Lower leg skin (tissue), 4 donors: ENCODE results near the gene KRTAP1-4. TPM values are rescaled to one million over a fixed set of nuclear protein-coding genes. Genes with fewer than 3 reads are reported as not detected.

ENCODE experiments used
- DNase-seq, 2 donors: peaks; one replicate each; pipeline ENCODE4 v3.0.0-alpha.2; 2019; ENCODE audit warnings: low spot score in 2 of 2
- H3K4me3 ChIP-seq: fragments of 200-600 bp; sonication (generic); 2 replicates; pipeline ENCODE4 v1.5.1; 2017; ENCODE audit warnings: mild to moderate bottlenecking, low read depth; ENCODE audit not compliant: poor library complexity, severe bottlenecking
- POLR2A ChIP-seq, 2 donors: fragments of 450-650 bp; IDR thresholded peaks; one replicate each; pipeline ENCODE4 v1.6.1; 2016 to 2017; ENCODE audit warnings: antibody characterized with exemption in 2 of 2, mild to moderate bottlenecking in 1 of 2, moderate library complexity in 1 of 2
- WGBS, 2 donors: methylation state at CpG; one replicate each; pipeline ENCODE4 v1.1.5; 2018; 5-methylcytosine and 5-hydroxymethylcytosine counted together
- intact Hi-C: fragments of 100-400 bp; cut with DNase I; formaldehyde crosslinking; loops from one replicate; pipeline ENCODE4 v1.15.0; 2023; ENCODE audit warnings: low total_unique reads
- total RNA-seq, 4 donors: library from RNA; depleted of rRNA; stranded (reverse); fragments of >200 nt; gene quantifications; one replicate each; pipeline ENCODE4 v1.1.0, GENCODE V29; 2016
- TF ChIP-seq, protein P1 (sequence below), 3 donors: fragments of 450-650 bp; IDR thresholded peaks; one replicate each; pipeline ENCODE4 v1.5.1; 2016; ENCODE audit warnings: antibody characterized with exemption in 3 of 3, mild to moderate bottlenecking in 3 of 3, moderate library complexity in 2 of 3

KRTAP1-4 gene
- total RNA-seq, 4 donors from 2014 or later, result 4.2 TPM; not detected in 3

GRCh38 chr17:41012326-41013120, 17.5 kb downstream of the KRTAP1-4 start:
- no peak for DNase-seq
- intact Hi-C loops, result no loop called here
- TF ChIP-seq, protein P1, sequence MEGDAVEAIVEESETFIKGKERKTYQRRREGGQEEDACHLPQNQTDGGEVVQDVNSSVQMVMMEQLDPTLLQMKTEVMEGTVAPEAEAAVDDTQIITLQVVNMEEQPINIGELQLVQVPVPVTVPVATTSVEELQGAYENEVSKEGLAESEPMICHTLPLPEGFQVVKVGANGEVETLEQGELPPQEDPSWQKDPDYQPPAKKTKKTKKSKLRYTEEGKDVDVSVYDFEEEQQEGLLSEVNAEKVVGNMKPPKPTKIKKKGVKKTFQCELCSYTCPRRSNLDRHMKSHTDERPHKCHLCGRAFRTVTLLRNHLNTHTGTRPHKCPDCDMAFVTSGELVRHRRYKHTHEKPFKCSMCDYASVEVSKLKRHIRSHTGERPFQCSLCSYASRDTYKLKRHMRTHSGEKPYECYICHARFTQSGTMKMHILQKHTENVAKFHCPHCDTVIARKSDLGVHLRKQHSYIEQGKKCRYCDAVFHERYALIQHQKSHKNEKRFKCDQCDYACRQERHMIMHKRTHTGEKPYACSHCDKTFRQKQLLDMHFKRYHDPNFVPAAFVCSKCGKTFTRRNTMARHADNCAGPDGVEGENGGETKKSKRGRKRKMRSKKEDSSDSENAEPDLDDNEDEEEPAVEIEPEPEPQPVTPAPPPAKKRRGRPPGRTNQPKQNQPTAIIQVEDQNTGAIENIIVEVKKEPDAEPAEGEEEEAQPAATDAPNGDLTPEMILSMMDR (IDR thresholded peaks at IDR 0.05), result no peak
- no peak for TF ChIP-seq POLR2A (IDR thresholded peaks at IDR 0.05)
- no peak overlapping the region for H3K4me3 ChIP-seq
- WGBS, 2 donors, result 82 to 86% methylated on average over 6 of the region's 6 CpGs

GRCh38 chr17:41010441-41010840, 19.6 kb downstream of the KRTAP1-4 start:
- intact Hi-C loops, result no loop called here
- H3K4me3 ChIP-seq, result no peak overlapping the region
- no peak for DNase-seq
- no peak for TF ChIP-seq POLR2A (IDR thresholded peaks at IDR 0.05)
- TF ChIP-seq, protein P1 (IDR thresholded peaks at IDR 0.05), result no peak

DNA sequence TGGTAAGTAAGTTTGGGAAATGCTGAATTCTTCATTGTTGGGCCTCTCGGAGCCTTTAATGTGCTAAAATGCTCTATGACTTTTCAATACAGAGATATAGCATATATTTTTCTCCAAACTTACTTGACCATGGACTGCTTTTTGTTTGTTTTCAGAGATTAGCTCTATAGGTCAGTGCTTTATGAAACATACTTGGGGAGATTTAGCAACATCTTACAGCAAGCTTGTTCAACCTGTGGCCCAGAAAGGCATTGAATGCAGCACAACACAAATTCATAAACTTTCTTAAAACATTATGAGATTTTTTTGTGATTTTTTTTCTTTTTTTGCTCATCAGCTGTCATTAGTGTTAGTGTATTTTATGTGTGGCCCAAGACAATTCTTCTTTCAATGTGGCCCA, 20.1 kb downstream of the KRTAP1-4 start:
- DNase-seq, result no peak
- intact Hi-C loops, result no loop called here
- H3K4me3 ChIP-seq, result no peak overlapping the region
- WGBS, 2 donors, result 85 to 95% methylated on average over 1 of the region's 1 CpG
- no peak for TF ChIP-seq POLR2A (IDR thresholded peaks at IDR 0.05)
- TF ChIP-seq, protein P1 (IDR thresholded peaks at IDR 0.05), result no peak

DNA sequence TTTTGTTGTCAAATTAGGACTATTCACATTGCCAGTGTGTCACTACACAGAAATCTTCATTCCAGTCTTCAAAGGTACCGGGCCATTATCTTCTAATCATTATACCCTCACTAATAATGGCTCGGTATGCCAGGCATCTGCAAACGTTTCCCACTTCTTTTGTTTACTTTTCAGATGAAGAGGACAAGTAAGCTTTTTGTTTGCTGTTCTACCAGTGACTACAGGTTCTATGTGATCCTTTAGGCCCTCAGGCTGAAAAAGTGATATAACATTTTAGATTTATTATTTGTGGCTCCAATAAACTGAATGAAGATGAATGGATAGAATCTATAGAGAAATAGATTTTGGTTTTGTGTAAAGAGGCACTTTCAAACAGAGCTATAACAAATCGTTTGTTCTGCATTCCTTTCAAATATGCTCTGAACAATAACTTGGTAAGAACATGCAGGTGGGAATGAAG, 20.7 kb downstream of the KRTAP1-4 start:
- TF ChIP-seq, protein P1 (IDR thresholded peaks at IDR 0.05), result no peak
- no peak for TF ChIP-seq POLR2A (IDR thresholded peaks at IDR 0.05)
- intact Hi-C loops, result no loop called here
- WGBS, 2 donors, result 54 to 57% methylated on average over 4 of the region's 4 CpGs
- no peak overlapping the region for H3K4me3 ChIP-seq
- DNase-seq, result no peak

DNA sequence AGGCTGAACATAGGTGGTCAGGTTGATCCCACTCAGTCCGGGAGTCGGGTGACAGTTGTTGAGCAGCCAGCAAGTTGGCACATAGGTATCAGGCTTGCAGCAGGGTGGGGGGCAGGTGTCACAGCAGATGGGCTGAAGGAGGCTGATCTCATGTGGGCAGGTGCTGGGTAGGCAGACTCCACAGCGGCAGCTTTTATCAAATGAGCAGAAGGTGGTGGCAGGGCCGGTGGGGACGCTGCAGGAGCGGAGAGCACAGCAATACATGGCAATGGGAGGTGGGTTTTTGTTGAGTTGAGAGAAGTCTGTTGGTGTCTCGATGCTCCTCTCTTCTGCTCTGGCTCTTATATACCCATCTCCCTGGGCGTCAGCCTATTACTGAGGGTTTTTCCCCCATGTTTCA, 21.2 kb downstream of the KRTAP1-4 start, which contains the start of gene KRTAP3-1:
KRTAP3-1 (minus strand) TSS at position 318 of the 400 bp plus-strand sequence; CDS start at position 264, 54 bp downstream.
- DNase-seq, result no peak

More for the DNA sequence above, 21.2 kb downstream of the KRTAP1-4 start, which contains the start of gene KRTAP3-1:
- TF ChIP-seq, protein P1 (IDR thresholded peaks at IDR 0.05), result no peak
- TF ChIP-seq POLR2A (IDR thresholded peaks at IDR 0.05), result no peak
- intact Hi-C loops, result no loop called here
- 90% methylated on average over 8 of the region's 8 CpGs for WGBS, 2 donors
- no peak within 1 kb of the TSS for H3K4me3 ChIP-seq
